IMR-90 (cell line): ENCODE data around the gene CBX3. TPM values are rescaled to one million over a fixed set of nuclear protein-coding genes. Genes with fewer than 3 reads are reported as not detected.

Experiments used
- ATAC-seq: fragments of 200-7000 bp; cut with Tn5 transposase; 2 replicates; pipeline ENCODE4 v1.9.1; 2020; ENCODE audit warnings: low read depth, mild to moderate bottlenecking, moderate library complexity
- BruUV-seq: library from RNA; stranded (reverse); fragments of 400-500 nt; replicated peaks from 2 replicates; lab custom pipeline; 2021; lab: Mats Ljungman, UMichigan
- CTCF ChIA-PET: fragments of 300-600 bp; formaldehyde crosslinking; extraction: SDS; loops from one replicate; lab custom pipeline; 2021; ENCODE audit warnings: antibody characterized with exemption; lab: Yijun Ruan, JAX
- POLR2A ChIA-PET: fragments of 300-600 bp; sonication (Branson Sonifier 250); formaldehyde crosslinking; loops from one replicate; lab custom pipeline; 2022; ENCODE audit warnings: antibody characterized with exemption; ENCODE audit not compliant: unreplicated experiment; lab: Charles Lee
- DNase-seq: peaks from one replicate; pipeline ENCODE4 v3.0.0; 2013
- H2AFZ ChIP-seq: replicated peaks from 2 replicates; pipeline ENCODE3; 2013; ENCODE audit warnings: low read length, mild to moderate bottlenecking; ENCODE audit not compliant: poor library complexity
- H2AK5ac ChIP-seq: 2 replicates; pipeline ENCODE4 v1.6.1; 2013; ENCODE audit warnings: low read depth, low read length, inconsistent platforms
- H2AK9ac ChIP-seq: replicated peaks from 2 replicates; pipeline ENCODE3; 2013; ENCODE audit warnings: mild to moderate bottlenecking, low read depth, low read length, moderate library complexity; ENCODE audit not compliant: poor library complexity
- H2BK120ac ChIP-seq: 2 replicates; pipeline ENCODE4 v1.6.1; 2013; ENCODE audit warnings: low read depth, low read length, inconsistent platforms
- H2BK15ac ChIP-seq: 3 replicates; pipeline ENCODE4 v1.6.1; 2013; ENCODE audit warnings: low read depth, low read length, inconsistent platforms
- H2BK20ac ChIP-seq: 2 replicates; pipeline ENCODE4 v1.6.1; 2013; ENCODE audit warnings: low read depth, mild to moderate bottlenecking, inconsistent platforms, low read length, moderate library complexity
- H2BK5ac ChIP-seq: 2 replicates; pipeline ENCODE4 v1.6.1; 2013; ENCODE audit warnings: mild to moderate bottlenecking, low read depth, low read length, inconsistent platforms; ENCODE audit not compliant: poor library complexity, severe bottlenecking
- H3K14ac ChIP-seq: replicated peaks from 2 replicates; pipeline ENCODE4 v1.6.1; 2013; ENCODE audit warnings: low read depth, low read length, inconsistent platforms
- H3K18ac ChIP-seq: 2 replicates; pipeline ENCODE4 v1.6.1; 2013; ENCODE audit warnings: low read depth, low read length, control low read depth
- H3K23ac ChIP-seq: 2 replicates; pipeline ENCODE4 v1.6.1; 2013; ENCODE audit warnings: low read depth, low read length, inconsistent platforms
- H3K27ac ChIP-seq: 2 replicates; pipeline ENCODE4 v1.5.1; 2013; ENCODE audit warnings: mild to moderate bottlenecking, control low read depth, low read length; ENCODE audit not compliant: insufficient read depth
- H3K27me3 ChIP-seq: 2 replicates; pipeline ENCODE4 v1.6.1; 2013; ENCODE audit warnings: low read length; ENCODE audit not compliant: control insufficient read depth, insufficient read depth
- H3K36me3 ChIP-seq: 2 replicates; pipeline ENCODE4 v1.6.1; 2013; ENCODE audit warnings: low read length, mixed read lengths; ENCODE audit not compliant: control insufficient read depth, insufficient read depth
- H3K4ac ChIP-seq: 2 replicates; pipeline ENCODE4 v1.6.1; 2013; ENCODE audit warnings: low read depth, low read length, inconsistent platforms
- H3K4me1 ChIP-seq: 2 replicates; pipeline ENCODE4 v1.6.1; 2013; ENCODE audit warnings: low read length, mixed read lengths; ENCODE audit not compliant: control insufficient read depth, insufficient read depth
- H3K4me2 ChIP-seq: 2 replicates; pipeline ENCODE4 v1.6.1; 2013; ENCODE audit warnings: low read depth, mild to moderate bottlenecking, control low read depth, low read length, moderate library complexity
- H3K4me3 ChIP-seq: 2 replicates; pipeline ENCODE4 v1.5.1; 2013; ENCODE audit warnings: low read depth, mild to moderate bottlenecking, control low read depth, low read length, moderate library complexity; ENCODE audit not compliant: insufficient read depth
- H3K56ac ChIP-seq: 2 replicates; pipeline ENCODE4 v1.6.1; 2013; ENCODE audit warnings: low read length, inconsistent platforms; ENCODE audit not compliant: insufficient read depth; ENCODE audit errors: extremely low read depth
- H3K79me1 ChIP-seq, 2 experiments: 2 replicates each; pipeline ENCODE4 v1.6.1; 2013; ENCODE audit warnings: low read length in 2 of 2, inconsistent platforms in 1 of 2, low read depth in 1 of 2
- H3K9ac ChIP-seq: 2 replicates; pipeline ENCODE4 v1.6.1; 2013; ENCODE audit warnings: low read depth, low read length, control low read depth
- H3K9me1 ChIP-seq: 2 replicates; pipeline ENCODE4 v1.6.1; 2013; ENCODE audit warnings: low read length, inconsistent platforms; ENCODE audit not compliant: insufficient read depth
- H3K9me3 ChIP-seq: 2 replicates; pipeline ENCODE4 v1.6.1; 2013; ENCODE audit warnings: low read length; ENCODE audit not compliant: control insufficient read depth, insufficient read depth
- H4K20me1 ChIP-seq: 2 replicates; pipeline ENCODE4 v1.6.1; 2013; ENCODE audit warnings: low read length, inconsistent platforms; ENCODE audit not compliant: insufficient read depth
- H4K5ac ChIP-seq: 2 replicates; pipeline ENCODE4 v1.6.1; 2013; ENCODE audit warnings: mild to moderate bottlenecking, low read depth, low read length, control low read depth
- H4K8ac ChIP-seq, 2 experiments: 2 replicates each; pipeline ENCODE4 v1.6.1; 2013; ENCODE audit warnings: low read depth in 2 of 2, low read length in 2 of 2, control low read depth in 1 of 2, inconsistent platforms in 1 of 2
- H4K91ac ChIP-seq: 2 replicates; pipeline ENCODE4 v1.6.1; 2013; ENCODE audit warnings: low read depth, low read length, inconsistent platforms; ENCODE audit not compliant: insufficient read depth
- CHD1 ChIP-seq: IDR thresholded peaks from 2 replicates; pipeline ENCODE4 v1.6.1; 2012; ENCODE audit warnings: low read depth, low read length, improper control_type of control experiment
- MAFK ChIP-seq: IDR thresholded peaks from 2 replicates; pipeline ENCODE4 v1.6.1; 2012; ENCODE audit warnings: low read depth, low read length, improper control_type of control experiment
- whole genome bisulfite sequencing, 2 experiments: methylation state at CpG; one replicate each; pipeline versions ENCODE4 v1.1.5 to v1.1.7; 2013; ENCODE audit warnings: missing lambda C conversion rate in 2 of 2; ENCODE audit not compliant: insufficient read length in 1 of 2; ENCODE audit errors: extremely low coverage in 2 of 2; 5-methylcytosine and 5-hydroxymethylcytosine counted together
- dilution Hi-C: fragments of 300-500 bp; cut with HindIII; formaldehyde crosslinking; loops from one replicate; pipeline ENCODE4 v1.14.3; 2018; ENCODE audit warnings: low sequenced_read_pairs; ENCODE audit not compliant: unreplicated experiment
- in situ Hi-C: fragments of 300-500 bp; cut with MboI; formaldehyde crosslinking; loops from 3 replicates; pipeline ENCODE4 v1.14.3; 2019; ENCODE audit warnings: low sequenced_read_pairs, inconsistent platforms, mixed read lengths
- intact Hi-C: fragments of 100-400 bp; cut with micrococcal nuclease; formaldehyde crosslinking; loops from 2 replicates; pipeline ENCODE4 v1.10.0; 2022
- polyA plus RNA-seq, 3 experiments: library from polyadenylated mRNA; depleted of rRNA; stranded (reverse); fragments of >200 nt; gene quantifications; 2 replicates each; pipeline ENCODE4 v1.2.3, GENCODE V29; 2012; ENCODE audit warnings: low replicate concordance in 1 of 3
- total RNA-seq: library from RNA; depleted of rRNA; stranded (reverse); fragments of >200 nt; gene quantifications from 2 replicates; pipeline ENCODE4 v1.2.3, GENCODE V29; 2012

Gene CBX3
- total and polyA plus RNA-seq, 2 of the 4 experiments (the other 2 are of a cell fraction), result 38.2 to 76.5 TPM

DNA sequence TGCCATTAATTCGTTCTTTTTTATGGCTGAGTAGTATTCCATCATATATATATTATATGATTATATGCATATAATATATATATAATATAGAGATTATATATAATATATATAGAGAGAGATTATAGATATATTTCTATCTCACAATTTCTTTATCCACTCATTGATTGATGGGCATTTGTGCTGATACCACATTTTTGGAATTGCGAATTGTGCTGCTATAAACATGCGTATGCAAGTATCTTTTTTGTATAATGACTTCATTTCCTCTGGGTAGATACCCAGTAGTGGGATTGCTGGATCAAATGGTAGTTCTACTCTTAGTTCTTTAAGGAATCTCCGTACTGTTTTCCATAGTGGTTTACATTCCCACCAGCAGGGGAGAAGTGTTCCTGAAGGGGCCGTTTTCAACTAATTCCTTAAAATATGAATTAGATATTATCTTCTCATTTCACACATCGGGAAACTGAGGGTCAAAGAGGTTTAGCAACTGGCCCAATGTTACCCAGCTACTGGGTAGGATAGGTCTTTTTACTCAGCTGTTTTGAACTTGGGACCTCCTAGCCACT is 33.0 kb upstream of the CBX3 start:
- Histone ChIP-seq H4K5ac (no peak overlapping the region), H3K9ac (no peak overlapping the region), H4K91ac (no peak overlapping the region), H3K4ac (no peak overlapping the region), H2BK20ac (no peak overlapping the region), H2AK5ac (no peak overlapping the region), H3K18ac (no peak overlapping the region), H3K4me1 (peaks cover 3% of the 10 kb centered on the region; the same call in 1 of the 2 replicates), H2AK9ac (no peak overlapping the region), H3K14ac (no peak overlapping the region), H2AFZ (no peak overlapping the region), H3K4me2 (no peak overlapping the region), H4K8ac (no peak overlapping the region), H2BK120ac (no peak overlapping the region), H2BK5ac (no peak overlapping the region), H3K9me3 (no peaks in the 10 kb centered on the region), H3K56ac (no peak overlapping the region), H3K4me3 (no peak overlapping the region), H3K27ac (no peak overlapping the region), H3K27me3 (no peaks in the 10 kb centered on the region), H2BK15ac (no peak overlapping the region), H3K36me3 (no peaks in the 10 kb centered on the region), H3K79me1 (peaks cover 3 to 14% of the 10 kb centered on the region in 2 experiments; a peak in 2 of 4 replicates), H3K9me1 (peaks cover 8% of the 10 kb centered on the region), H3K23ac (no peak overlapping the region), H4K20me1 (no peaks in the 10 kb centered on the region)
- no peak for TF ChIP-seq CHD1
- TF ChIP-seq MAFK, result 0 out of 2 replicates have a peak, but pooled peaks have one; percentile 7
- DNase-seq, result no peak
- in situ Hi-C loops, result no loop called here
- BruUV-seq, result no TSS peak
- POLR2A ChIA-PET, result no interaction called here
- CTCF ChIA-PET, result no interaction called here
- dilution Hi-C loops, result no loop called here
- intact Hi-C loops, result no loop called here
- WGBS, 2 experiments, result no CpG with 5 or more reads among the region's 6 CpGs
- ATAC-seq, result no peak
